H1 (cell line): Measurements from ENCODE around the gene HOXA10. TPM values are rescaled to one million over a fixed set of nuclear protein-coding genes. Genes with fewer than 3 reads are reported as not detected.

ENCODE experiments used
- CTCF ChIA-PET: fragments of 300-600 bp; sonication (Branson Sonifier 250); formaldehyde crosslinking; loops from one replicate; lab custom pipeline; 2021; ENCODE audit not compliant: partially characterized antibody; lab: Charles Lee
- POLR2A ChIA-PET: fragments of 300-600 bp; sonication (Branson Sonifier 250); formaldehyde crosslinking; loops from one replicate; lab custom pipeline; 2021; ENCODE audit warnings: inconsistent platforms; ENCODE audit not compliant: partially characterized antibody; lab: Charles Lee
- DNase-seq, 2 experiments: peaks; one replicate each; pipeline versions ENCODE4 v3.0.0 to v3.0.0-alpha.2; 2010 to 2022; ENCODE audit warnings: low spot score in 2 of 2, low read depth in 1 of 2, mixed read lengths in 1 of 2
- FAIRE-seq: peaks from 2 replicates; lab custom pipeline; 2011; peaks lifted over from hg19 to GRCh38; lab: Jason Lieb, UNC
- H2AFZ ChIP-seq: 2 replicates; pipeline ENCODE4 v1.8.1; 2012; ENCODE audit warnings: low read length, inconsistent platforms
- H2AK5ac ChIP-seq: 2 replicates; pipeline ENCODE4 v1.6.1; 2013; ENCODE audit warnings: low read depth, low read length
- H2BK120ac ChIP-seq: replicated peaks from 2 replicates; pipeline ENCODE3; 2013; ENCODE audit warnings: low read depth, low read length, inconsistent platforms
- H2BK12ac ChIP-seq: 2 replicates; pipeline ENCODE4 v1.6.1; 2013; ENCODE audit warnings: low read depth, low read length
- H2BK15ac ChIP-seq: 2 replicates; pipeline ENCODE4 v1.6.1; 2013; ENCODE audit warnings: low read length
- H2BK20ac ChIP-seq: 2 replicates; pipeline ENCODE4 v1.6.1; 2013; ENCODE audit warnings: low read length
- H2BK5ac ChIP-seq: 2 replicates; pipeline ENCODE4 v1.6.1; 2013; ENCODE audit warnings: low read depth, low read length
- H3K14ac ChIP-seq: 2 replicates; pipeline ENCODE4 v1.6.1; 2013; ENCODE audit warnings: inconsistent platforms; ENCODE audit not compliant: insufficient read length
- H3K18ac ChIP-seq: 2 replicates; pipeline ENCODE4 v1.6.1; 2013; ENCODE audit warnings: low read length; ENCODE audit errors: extremely low read depth
- H3K23ac ChIP-seq: 2 replicates; pipeline ENCODE4 v1.6.1; 2013; ENCODE audit warnings: inconsistent platforms; ENCODE audit not compliant: insufficient read length
- H3K23me2 ChIP-seq: 2 replicates; pipeline ENCODE4 v1.6.1; 2013; ENCODE audit warnings: low read depth, low read length
- H3K27ac ChIP-seq: 2 replicates; pipeline ENCODE4 v1.6.1; 2011; ENCODE audit warnings: low read depth, low read length, inconsistent platforms
- H3K27me3 ChIP-seq, 4 experiments: replicated peaks in 1 of 4; 1 replicate in 1 of 4; 2 replicates in 3 of 4; pipeline versions ENCODE4 v1.6.1 to v1.8.1; 2011 to 2013; ENCODE audit warnings: low read length in 3 of 4, mild to moderate bottlenecking in 3 of 4, inconsistent platforms in 2 of 4, mixed read lengths in 2 of 4, moderate library complexity in 1 of 4; ENCODE audit not compliant: control insufficient read depth in 3 of 4, insufficient read depth in 3 of 4; ENCODE audit errors: extremely low read depth in 1 of 4
- H3K36me3 ChIP-seq, 4 experiments: 2 replicates each; pipeline versions ENCODE4 v1.6.1 to v1.8.1; 2011 to 2013; ENCODE audit warnings: mild to moderate bottlenecking in 4 of 4, low read length in 3 of 4, moderate library complexity in 2 of 4, control low read depth in 1 of 4, inconsistent platforms in 1 of 4; ENCODE audit not compliant: insufficient read depth in 4 of 4, control insufficient read depth in 2 of 4
- H3K4ac ChIP-seq: replicated peaks from 2 replicates; pipeline ENCODE3; 2013; ENCODE audit warnings: low read length, low read depth, mixed read lengths, inconsistent platforms; ENCODE audit not compliant: insufficient read length
- H3K4me1 ChIP-seq, 4 experiments: replicated peaks in 1 of 4; 1 replicate in 1 of 4; 2 replicates in 3 of 4; pipeline versions ENCODE4 v1.6.1 to v1.8.1; 2011 to 2013; ENCODE audit warnings: low read length in 3 of 4, inconsistent platforms in 2 of 4, mixed read lengths in 1 of 4; ENCODE audit not compliant: insufficient read depth in 4 of 4, control insufficient read depth in 3 of 4
- H3K4me2 ChIP-seq, 2 experiments: 2 replicates each; pipeline versions ENCODE4 v1.6.1 to v1.8.1; 2011 to 2013; ENCODE audit warnings: low read depth in 2 of 2, low read length in 2 of 2, control low read depth in 1 of 2, inconsistent platforms in 1 of 2, mild to moderate bottlenecking in 1 of 2; ENCODE audit not compliant: insufficient read depth in 1 of 2
- H3K4me3 ChIP-seq, 4 experiments: fragments of 200-600, 300-600 bp in 1 of 4; sonication (generic), shearing (Covaris generic), sonication (Bioruptor Twin) in 1 of 4; 2 replicates each; pipeline versions ENCODE4 v1.5.1 to v1.8.1; 2011 to 2016; ENCODE audit warnings: low read length in 4 of 4, low read depth in 3 of 4, control low read depth in 2 of 4, inconsistent platforms in 2 of 4, mild to moderate bottlenecking in 2 of 4, mixed read lengths in 1 of 4, moderate library complexity in 1 of 4; ENCODE audit not compliant: insufficient read depth in 2 of 4; ENCODE audit errors: extremely low read depth in 1 of 4
- H3K56ac ChIP-seq: replicated peaks from 2 replicates; pipeline ENCODE3; 2013; ENCODE audit warnings: low read depth, mild to moderate bottlenecking, mixed read lengths, low read length, inconsistent platforms; ENCODE audit not compliant: insufficient read length
- H3K79me1 ChIP-seq: 2 replicates; pipeline ENCODE4 v1.6.1; 2013; ENCODE audit warnings: low read depth, low read length, control low read depth
- H3K79me2 ChIP-seq, 2 experiments: 2 replicates each; pipeline versions ENCODE4 v1.6.1 to v1.8.1; 2012 to 2013; ENCODE audit warnings: low read length in 2 of 2, mild to moderate bottlenecking in 2 of 2, inconsistent platforms in 1 of 2; ENCODE audit not compliant: insufficient read depth in 2 of 2, control insufficient read depth in 1 of 2
- H3K9ac ChIP-seq, 4 experiments: replicated peaks in 1 of 4; 1 replicate in 1 of 4; 2 replicates in 3 of 4; pipeline versions ENCODE4 v1.6.1 to v1.8.1; 2011 to 2013; ENCODE audit warnings: low read depth in 3 of 4, low read length in 3 of 4, control low read depth in 2 of 4, mild to moderate bottlenecking in 2 of 4, moderate library complexity in 2 of 4, inconsistent platforms in 1 of 4; ENCODE audit errors: extremely low read depth in 1 of 4
- H3K9me3 ChIP-seq, 2 experiments: 2 replicates each; pipeline versions ENCODE4 v1.6.1 to v1.8.1; 2012 to 2013; ENCODE audit warnings: mild to moderate bottlenecking in 2 of 2, moderate library complexity in 2 of 2, control low read depth in 1 of 2, inconsistent platforms in 1 of 2, low read depth in 1 of 2, low read length in 1 of 2, mixed read lengths in 1 of 2; ENCODE audit not compliant: insufficient read depth in 2 of 2
- H4K20me1 ChIP-seq, 2 experiments: replicated peaks in 1 of 2; 2 replicates each; pipeline versions ENCODE3 to v1.8.1; 2011 to 2013; ENCODE audit warnings: inconsistent platforms in 2 of 2, low read length in 2 of 2, mild to moderate bottlenecking in 1 of 2; ENCODE audit not compliant: insufficient read depth in 2 of 2, control insufficient read depth in 1 of 2
- H4K5ac ChIP-seq: 2 replicates; pipeline ENCODE4 v1.6.1; 2013; ENCODE audit warnings: low read length, low read depth, mixed read lengths, inconsistent platforms; ENCODE audit not compliant: insufficient read length
- H4K8ac ChIP-seq: 2 replicates; pipeline ENCODE4 v1.8.0; 2013; ENCODE audit warnings: mild to moderate bottlenecking, moderate library complexity, low read length, inconsistent platforms; ENCODE audit not compliant: insufficient read depth; ENCODE audit errors: extremely low read depth
- H4K91ac ChIP-seq: replicated peaks from 2 replicates; pipeline ENCODE3; 2013; ENCODE audit warnings: low read length, mixed read lengths, inconsistent platforms; ENCODE audit not compliant: insufficient read length
- RNF2 ChIP-seq: fragments of 200-900, 300-1000 bp; sonication (generic); IDR thresholded peaks from 2 replicates; pipeline ENCODE4 v1.7.1; 2016; ENCODE audit warnings: borderline replicate concordance, low read depth, mild to moderate bottlenecking, antibody characterized with exemption, low read length; ENCODE audit not compliant: poor library complexity, severe bottlenecking; ENCODE audit errors: missing control alignments
- SAP30 ChIP-seq: fragments of 300-600 bp; sonication (generic); IDR thresholded peaks from 2 replicates; pipeline ENCODE4 v1.7.1; 2012; ENCODE audit warnings: low read length, moderate library complexity, mild to moderate bottlenecking, inconsistent platforms; ENCODE audit not compliant: insufficient read depth, insufficient replicate concordance
- WGBS, 2 experiments: shearing (Covaris generic) in 1 of 2; methylation state at CpG; one replicate each; pipeline versions ENCODE4 v1.1.6 to v1.1.7; 2013 to 2015; ENCODE audit warnings: low lambda C conversion rate in 2 of 2, mixed read lengths in 2 of 2, inconsistent platforms in 1 of 2, low coverage in 1 of 2, missing lambda C conversion rate in 1 of 2; ENCODE audit not compliant: insufficient replicate concordance in 2 of 2, insufficient coverage in 1 of 2, insufficient read length in 1 of 2; ENCODE audit errors: extremely low coverage in 1 of 2, missing lambda C conversion rate in 1 of 2; 5-methylcytosine and 5-hydroxymethylcytosine counted together
- polyA plus RNA-seq, 7 experiments: library from polyadenylated mRNA; depleted of rRNA in 3 of 7; stranded (reverse) in 5 of 7; unstranded in 2 of 7; fragments of >200 nt in 5 of 7; fragments of 200-250 nt in 2 of 7; gene quantifications; 1 replicate in 5 of 7; 2 replicates in 1 of 7; 4 replicates in 1 of 7; pipeline versions ENCODE4 v1.2.1 to v1.2.3, GENCODE V29; 2011 to 2013; ENCODE audit warnings: missing spikeins in 2 of 7, mixed read lengths in 2 of 7
- total RNA-seq: library from RNA; stranded (reverse); fragmentation: NEBNext Ultra II Directional; extraction: Animal tissue kit (Norgen Biotek cat#: 25700); gene quantifications from 2 replicates; pipeline ENCODE4 v1.2.1, GENCODE V29; 2021

The HOXA10 gene
- total and polyA plus RNA-seq, 2 of the 8 experiments (the other 6 are each of a cell fraction or from before 2014, with no cell fraction given) = not detected

DNA sequence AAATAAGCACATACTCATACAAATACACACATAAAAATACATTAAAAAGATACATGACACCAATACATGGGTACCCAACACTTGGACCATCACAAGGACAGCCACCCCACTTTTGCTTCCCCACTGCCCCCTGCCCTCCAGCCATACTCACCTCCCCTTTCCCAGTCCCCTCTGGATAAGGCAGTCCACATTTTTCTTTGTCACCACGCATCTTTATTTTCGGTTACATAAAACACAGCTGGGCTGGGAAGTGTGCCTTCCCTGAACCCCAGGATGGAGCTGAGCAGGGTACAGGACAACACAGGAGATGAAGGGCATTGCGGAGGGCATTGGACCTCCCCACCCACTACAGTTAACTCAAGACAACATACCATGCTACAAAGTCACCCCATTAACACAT lies 20.6 kb downstream of the HOXA10 start:
- Histone ChIP-seq H3K4me1 (peaks cover 0 to 2% (median under 1%) of the 10 kb centered on the region in 4 experiments; a peak in 3 of 7 replicates), H3K4ac (no peak overlapping the region), H4K8ac (no peak overlapping the region), H3K36me3 (peaks cover 0 to 17% (median 0%) of the 10 kb centered on the region in 4 experiments; a peak in 1 of 8 replicates), H4K20me1 (peaks cover 29 to 51% of the 10 kb centered on the region in 2 experiments), H2BK5ac (no peak overlapping the region), H4K5ac (no peak overlapping the region), H3K27me3 (peaks cover 98 to 100% (median 100%) of the 10 kb centered on the region in 4 experiments), H2BK120ac (no peak overlapping the region), H3K79me1 (no peaks in the 10 kb centered on the region), H3K18ac (no peak overlapping the region), H3K4me2 (no peak overlapping the region), H2BK15ac (no peak overlapping the region), H2AK5ac (no peak overlapping the region), H3K79me2 (no peaks in the 10 kb centered on the region), H3K23ac (no peak overlapping the region), H2BK20ac (no peak overlapping the region), H3K23me2 (peaks cover 2% of the 10 kb centered on the region; the same call in 1 of the 2 replicates), H3K14ac (no peak overlapping the region), H3K9me3 (peaks cover 0 to 10% of the 10 kb centered on the region in 2 experiments; a peak in 1 of 4 replicates), H3K9ac (no peak overlapping the region), H3K56ac (no peak overlapping the region), H4K91ac (no peak overlapping the region), H2BK12ac (no peak overlapping the region), H3K4me3 (no peak overlapping the region), H3K27ac (no peak overlapping the region), H2AFZ (no peak overlapping the region)
- ChIA-PET CTCF (interaction anchor here (1.2 to 6.5 kb wide), 4 partner anchors 8 to 473 kb away, joined by 3 to 80 read pairs (median 20); partner anchors contain the start of gene HOXA5), POLR2A (interaction anchor here (1.9 kb wide), 1 partner anchor 10 kb away, joined by 5 read pairs; the partner anchor contains the start of gene HOXA5)
- 40% methylated on average over 3 of the region's 3 CpGs; no CpG with 5 or more reads in 1 of the 2 experiments for WGBS, 2 experiments
- DNase-seq (no peak), FAIRE-seq (no peak)
- TF ChIP-seq RNF2 = peak; percentile 15
- no peak for TF ChIP-seq SAP30
